IPS DF 19.7 (cell line): ENCODE data around the gene BRCA1.
"Not testable (repeated sequence)": the region's sequence is repeated elsewhere in the genome, so short reads cannot be mapped to it uniquely, and the experiment has no call there.

Source experiments
- DNase-seq: peaks from one replicate; pipeline ENCODE4 v3.0.0-alpha.2; 2013; ENCODE audit warnings: low read depth, low spot score

BRCA1 gene

DNA sequence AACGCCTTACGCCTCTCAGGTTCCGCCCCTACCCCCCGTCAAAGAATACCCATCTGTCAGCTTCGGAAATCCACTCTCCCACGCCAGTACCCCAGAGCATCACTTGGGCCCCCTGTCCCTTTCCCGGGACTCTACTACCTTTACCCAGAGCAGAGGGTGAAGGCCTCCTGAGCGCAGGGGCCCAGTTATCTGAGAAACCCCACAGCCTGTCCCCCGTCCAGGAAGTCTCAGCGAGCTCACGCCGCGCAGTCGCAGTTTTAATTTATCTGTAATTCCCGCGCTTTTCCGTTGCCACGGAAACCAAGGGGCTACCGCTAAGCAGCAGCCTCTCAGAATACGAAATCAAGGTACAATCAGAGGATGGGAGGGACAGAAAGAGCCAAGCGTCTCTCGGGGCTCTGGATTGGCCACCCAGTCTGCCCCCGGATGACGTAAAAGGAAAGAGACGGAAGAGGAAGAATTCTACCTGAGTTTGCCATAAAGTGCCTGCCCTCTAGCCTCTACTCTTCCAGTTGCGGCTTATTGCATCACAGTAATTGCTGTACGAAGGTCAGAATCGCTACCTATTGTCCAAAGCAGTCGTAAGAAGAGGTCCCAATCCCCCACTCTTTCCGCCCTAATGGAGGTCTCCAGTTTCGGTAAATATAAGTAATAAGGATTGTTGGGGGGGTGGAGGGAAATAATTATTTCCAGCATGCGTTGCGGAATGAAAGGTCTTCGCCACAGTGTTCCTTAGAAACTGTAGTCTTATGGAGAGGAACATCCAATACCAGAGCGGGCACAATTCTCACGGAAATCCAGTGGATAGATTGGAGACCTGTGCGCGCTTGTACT lies at the start of gene BRCA1:
Gene BRCA1 (minus strand): TSS at position 232 of the 834 bp plus-strand sequence. CDS start 1,268 bp downstream, outside the sequence.
- DNase-seq = peak; percentile 99

DNA sequence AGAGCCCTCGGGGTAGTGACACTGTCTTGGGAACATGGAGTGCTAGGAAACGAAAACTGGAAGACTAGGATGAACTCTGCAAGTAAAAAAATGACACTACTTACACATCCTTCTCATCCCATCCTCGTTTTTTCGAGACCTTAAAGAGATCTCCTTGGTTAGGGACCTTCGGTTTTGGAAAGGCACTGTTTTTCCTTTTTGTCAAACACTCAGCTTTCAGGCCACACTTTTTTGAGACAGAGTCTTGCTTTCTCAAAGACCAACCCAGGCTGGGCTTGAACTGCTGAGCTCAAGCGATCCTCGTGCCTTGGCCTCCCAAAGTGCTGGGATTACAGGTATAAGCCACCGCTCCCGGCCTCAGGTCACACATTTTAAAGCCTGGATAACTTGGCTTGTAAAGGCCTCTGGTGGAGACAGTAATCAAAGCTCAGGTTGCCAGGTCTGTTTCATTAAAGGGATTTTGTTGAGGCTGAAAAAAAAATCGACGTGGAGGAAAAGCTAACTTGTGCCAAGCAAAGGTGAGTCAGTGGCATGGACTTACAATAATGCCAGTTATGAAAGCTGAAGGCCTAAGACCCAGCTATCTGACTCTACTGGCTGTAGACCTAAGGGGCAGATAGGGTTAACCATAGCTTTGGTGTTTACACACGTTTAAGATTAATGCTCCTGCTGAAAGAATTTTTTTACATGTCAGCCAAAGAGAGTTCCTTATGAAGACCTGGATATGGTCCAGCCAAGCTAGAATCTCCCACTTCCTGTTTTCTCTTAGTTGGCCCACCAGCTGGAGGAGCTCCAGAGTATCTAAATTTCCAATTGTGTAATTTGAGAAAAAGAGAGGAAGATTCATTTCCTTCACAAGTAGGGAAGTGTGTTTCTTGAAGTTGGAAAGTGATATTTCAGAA lies 46.7 kb upstream of the BRCA1 start:
- DNase-seq = no peak

DNA sequence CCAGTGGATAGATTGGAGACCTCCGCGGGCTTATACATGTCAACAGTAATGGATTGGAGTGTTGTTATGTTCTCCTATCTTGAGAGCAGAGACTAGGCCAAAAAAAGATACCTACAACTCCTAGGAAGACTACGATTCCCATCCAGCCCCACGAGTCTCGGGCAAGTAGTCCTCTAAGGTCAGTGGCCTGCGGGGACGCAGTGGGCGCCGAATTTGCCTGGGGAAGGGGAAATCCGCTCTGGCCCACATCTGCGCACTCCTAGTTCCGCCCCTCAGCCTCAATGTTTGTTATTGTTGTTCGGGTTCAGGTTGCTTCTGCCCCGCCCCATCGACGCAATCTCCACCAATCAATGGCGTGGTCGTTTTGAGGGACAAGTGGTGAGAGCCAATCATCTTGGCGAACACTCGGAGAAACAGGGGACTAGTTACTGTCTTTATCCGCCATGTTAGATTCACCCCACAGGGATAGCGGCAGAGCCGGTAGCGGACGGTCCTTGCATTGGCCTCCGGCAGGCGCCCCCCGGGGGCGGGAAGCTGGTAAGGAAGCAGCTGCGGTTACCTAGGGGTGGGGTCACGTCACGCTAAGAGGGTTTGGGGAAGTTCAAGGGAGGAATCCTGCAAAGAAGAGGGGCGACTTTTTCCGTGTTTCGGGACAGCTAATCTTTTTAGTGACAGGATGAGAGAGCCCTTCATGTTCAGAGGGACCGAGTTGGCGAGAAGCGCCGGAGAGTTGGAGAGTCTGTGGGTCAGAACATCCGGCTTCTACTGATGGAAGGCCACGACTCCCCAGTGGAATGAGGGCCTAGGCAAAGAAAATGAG lies 45.8 kb upstream of the BRCA1 start, which contains the start of gene NBR1:
Gene NBR1 (plus strand): TSS at position 449 of the 820 bp plus-strand sequence. CDS start 4,586 bp downstream, outside the sequence.
- peak; percentile 93 for DNase-seq

DNA sequence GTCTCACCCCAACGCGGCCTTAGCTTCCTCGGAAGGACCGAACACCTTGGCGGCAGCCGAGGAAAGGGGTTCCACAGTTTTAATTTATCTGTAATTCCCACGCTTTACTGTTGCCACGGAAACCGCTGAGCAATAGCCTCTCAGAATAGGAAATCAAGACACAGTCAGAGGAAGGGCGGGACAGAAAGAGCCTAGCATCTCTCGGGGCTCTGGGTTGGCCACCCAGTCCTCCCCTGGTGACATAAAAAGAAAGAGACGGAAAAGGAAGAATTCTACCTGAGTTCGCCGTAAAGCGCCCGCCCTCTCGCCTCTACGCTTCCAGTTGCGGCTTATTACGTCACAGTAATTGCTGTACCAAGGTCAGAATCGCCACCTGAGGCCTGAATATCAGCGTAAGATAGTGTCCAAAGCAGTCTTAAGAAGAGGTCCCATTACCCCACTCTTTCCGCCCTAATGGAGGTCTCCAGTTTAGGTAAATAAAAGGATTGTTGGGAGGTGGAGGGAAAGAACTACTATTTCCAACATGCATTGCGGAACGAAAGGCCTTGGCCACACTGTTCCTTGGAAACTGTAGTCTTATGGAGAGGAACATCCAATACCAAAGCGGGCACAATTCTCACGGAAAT lies 45.1 kb upstream of the BRCA1 start:
- peak; percentile 90 for DNase-seq

DNA sequence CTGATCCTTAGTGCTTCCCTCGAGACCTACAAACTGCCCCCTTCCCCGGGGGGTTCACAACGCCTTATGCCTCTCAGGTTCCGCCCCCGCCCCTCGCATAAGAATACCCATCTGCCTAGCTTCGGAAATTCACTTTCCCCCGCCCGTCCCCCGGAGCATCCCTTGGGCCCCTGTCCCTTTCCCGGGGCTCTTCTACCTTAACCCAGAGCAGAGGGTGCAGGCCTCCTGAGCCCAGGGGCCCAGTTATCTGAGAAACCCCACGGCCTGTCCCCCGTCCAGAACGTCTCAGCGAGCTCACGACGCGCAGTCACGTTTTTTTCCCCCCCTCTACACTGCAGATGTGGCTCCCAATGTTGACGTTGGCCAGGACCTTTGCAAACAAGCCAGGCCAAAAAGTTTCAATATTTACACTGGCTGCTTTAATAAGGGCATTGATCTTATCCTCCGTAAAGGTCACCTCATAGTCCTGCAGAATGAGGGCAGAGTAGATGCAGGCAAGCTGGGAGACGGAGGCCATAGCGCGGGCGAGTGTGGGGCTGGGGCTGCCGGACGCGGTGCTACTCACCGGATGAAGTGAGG lies 44.5 kb upstream of the BRCA1 start:
- DNase-seq = no peak

DNA sequence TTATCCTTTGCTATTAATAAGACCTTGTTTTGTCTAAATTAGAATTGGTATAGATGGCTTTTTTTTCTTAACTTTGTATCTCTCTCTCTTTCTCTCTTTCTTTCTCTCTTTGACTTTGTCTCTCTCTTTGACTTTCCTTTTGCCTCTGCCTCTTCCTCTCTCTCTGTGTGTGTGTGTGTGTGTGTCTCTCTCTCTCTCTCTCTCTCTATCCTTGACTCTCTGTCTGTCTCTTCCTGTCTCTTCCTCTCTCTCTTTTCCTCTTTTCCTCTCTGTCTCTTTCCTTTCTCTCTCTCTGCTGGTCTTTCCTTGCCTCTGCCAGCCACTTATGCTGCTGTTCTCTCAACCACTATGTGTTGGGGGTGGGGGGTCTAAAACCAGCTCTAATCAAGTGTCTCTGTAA lies 40.8 kb upstream of the BRCA1 start:
- DNase-seq = not testable (repeated sequence)

DNA sequence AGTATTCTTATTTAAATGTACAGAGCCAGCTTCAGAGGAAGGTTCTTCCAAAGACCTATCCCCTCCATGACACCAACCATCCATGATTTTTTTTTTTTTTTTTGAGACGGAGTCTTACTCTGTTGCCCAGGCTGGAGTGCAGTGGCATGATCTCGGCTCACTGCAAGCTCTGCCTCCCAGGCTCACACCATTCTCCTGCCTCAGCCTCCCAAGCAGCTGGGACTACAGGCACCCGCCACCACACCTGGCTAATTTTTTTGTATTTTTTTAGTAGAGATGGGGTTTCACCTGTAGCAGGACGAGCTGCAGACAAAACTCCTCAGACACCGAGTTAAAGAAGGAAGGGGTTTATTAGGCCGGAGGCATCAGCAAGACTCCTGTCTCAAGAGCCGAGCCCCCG lies 34.8 kb upstream of the BRCA1 start:
- not testable (repeated sequence) for DNase-seq

DNA sequence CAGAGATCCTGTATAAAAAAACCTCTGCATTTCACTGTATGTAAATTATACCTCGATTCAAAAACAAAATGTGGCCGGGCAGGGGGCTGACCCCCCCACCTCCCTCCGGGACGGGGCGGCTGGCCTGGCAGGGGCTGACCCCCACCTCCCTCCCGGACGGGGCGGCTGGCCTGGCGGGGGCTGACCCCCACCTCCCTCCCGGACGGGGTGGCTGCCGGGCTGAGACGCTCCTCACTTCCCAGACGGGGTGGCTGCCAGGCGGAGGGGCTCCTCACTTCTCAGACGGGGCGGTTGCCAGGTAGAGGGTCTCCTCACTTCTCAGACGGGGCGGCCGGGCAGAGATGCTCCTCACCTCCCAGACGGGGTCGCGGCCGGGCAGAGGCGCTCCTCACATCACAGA lies 34.1 kb upstream of the BRCA1 start:
- DNase-seq = not testable (repeated sequence)

DNA sequence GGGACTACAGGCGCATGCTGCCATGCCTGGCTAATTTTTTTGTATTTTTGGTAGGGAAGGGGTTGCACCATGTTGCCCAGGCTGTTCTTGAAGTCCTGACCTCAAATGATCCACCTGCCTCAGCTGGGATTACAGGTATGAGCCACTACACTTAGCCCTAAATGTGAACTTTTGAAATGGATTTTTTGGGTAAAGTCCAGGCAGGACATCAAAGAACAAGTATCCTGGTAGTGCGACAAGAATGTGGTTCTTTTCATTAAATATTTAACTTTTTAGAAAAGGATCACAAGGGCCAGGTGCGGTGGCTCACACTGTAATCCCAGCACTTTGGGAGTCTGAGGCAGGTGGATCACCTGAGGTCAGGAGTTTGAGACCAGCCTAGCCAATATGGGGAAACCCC lies 30.5 kb upstream of the BRCA1 start:
- DNase-seq = no peak

DNA sequence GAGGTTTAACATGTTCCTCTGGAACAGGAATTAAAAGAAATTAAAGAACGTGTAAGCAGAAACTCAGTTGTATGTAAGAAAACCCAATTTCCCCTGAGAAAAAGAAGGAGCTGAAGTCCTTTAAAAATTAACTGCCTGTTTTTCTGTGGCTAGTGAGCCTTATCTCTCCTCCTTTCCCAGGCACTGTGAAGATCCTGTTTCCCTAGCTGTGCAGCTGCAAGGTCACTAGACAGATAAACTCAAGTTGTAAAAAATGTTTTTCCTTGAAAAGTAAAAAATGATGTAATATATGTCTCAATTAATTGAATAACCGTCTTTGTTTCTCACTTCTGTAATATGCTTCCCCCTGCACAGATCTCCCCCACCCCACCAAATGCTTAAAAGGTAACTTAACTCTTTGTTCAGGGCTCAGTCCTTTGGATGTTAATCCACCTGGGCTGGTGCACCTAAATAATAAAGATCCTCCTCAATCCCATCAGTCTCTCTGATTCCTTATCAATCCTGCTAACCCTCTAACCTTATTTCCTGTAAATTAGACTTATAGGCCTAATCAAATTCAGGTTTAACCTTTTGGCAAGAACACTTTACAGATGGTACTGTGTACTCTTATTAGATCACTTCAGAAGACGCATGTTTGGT lies 28.2 kb upstream of the BRCA1 start:
- not testable (repeated sequence) for DNase-seq

DNA sequence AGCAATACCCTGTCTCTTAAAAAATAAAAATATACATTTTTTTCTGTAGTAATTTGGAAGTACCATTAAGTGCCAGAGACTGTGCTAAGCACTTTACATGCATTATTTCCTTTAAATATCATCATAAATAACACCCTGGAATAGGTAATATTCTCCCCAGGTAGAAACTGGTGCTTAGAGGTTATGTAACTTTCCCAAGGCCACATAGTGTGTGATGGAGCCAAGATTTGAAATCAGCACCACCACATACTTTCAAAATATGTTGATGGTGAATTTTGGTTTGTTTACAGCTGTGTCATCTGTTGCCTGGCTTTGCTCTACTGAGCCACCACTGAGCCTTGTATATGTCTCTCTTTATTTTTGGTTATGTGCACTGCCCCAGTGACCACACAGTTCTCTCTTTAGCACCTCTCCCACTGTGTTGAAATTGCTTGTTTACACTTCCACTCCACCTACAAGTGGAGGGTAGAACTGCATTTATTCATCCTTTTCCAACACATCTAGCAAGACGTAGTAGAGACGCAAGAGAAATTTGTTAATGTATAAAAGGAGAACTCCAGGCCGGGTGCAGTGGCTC lies 26.8 kb upstream of the BRCA1 start:
- no peak for DNase-seq

DNA sequence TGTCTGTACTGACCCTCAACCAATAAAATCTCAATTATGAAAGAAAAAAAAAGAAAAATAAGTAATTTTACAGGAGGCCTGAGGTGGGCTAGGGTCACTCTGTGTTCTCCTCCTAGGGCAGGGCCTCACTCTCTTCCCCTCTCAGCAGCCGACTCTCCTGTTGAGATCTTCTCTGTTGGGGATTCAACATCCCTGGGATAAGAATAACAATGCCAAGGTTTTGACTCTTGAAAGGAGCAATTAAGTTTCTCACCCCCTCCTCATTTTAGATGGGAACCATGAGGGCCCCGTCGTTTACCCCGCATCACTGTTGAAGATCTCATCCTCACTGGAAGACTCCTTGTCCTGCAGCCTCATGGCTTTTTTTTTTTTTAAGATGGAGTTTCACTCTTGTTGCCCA lies 21.5 kb upstream of the BRCA1 start:
- DNase-seq = no peak

DNA sequence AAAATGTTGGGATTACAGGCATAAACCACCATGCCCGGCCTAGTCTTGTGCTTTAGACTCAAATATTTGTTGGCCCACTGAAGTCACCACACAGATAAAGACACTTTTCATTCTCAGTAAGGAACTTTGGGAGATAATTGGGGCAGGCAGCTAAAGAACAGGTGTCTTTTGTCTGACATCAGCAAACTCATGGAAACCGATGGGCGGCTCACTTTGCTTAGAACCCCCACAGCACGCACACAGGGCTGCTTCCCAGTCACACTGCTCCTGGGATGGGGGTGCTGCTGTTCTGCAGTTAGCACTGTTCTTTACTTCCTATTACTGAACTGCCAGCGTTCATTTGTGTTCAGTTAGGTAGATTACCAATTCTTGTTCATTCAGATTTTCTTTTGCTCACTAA lies 18.0 kb upstream of the BRCA1 start:
- no peak for DNase-seq

DNA sequence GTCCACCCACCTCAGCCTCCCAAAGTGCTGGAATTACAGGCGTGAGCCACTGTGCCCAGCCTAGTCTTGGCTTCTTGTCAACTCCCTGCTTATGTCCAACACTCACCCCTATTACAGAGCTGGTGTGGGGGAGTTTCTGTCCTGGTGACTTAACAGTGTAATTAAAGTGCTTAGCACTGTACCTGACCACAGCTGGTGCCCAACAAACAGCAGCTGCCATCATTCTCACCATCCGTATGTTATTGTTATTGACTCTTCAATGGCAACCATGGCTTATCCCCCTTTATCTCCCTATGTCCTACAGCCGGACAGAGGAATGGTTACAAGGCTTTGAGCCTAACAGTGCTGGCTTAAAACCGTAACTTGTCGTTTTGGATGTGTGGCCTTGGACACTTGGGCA lies 17.0 kb upstream of the BRCA1 start:
- DNase-seq = no peak

DNA sequence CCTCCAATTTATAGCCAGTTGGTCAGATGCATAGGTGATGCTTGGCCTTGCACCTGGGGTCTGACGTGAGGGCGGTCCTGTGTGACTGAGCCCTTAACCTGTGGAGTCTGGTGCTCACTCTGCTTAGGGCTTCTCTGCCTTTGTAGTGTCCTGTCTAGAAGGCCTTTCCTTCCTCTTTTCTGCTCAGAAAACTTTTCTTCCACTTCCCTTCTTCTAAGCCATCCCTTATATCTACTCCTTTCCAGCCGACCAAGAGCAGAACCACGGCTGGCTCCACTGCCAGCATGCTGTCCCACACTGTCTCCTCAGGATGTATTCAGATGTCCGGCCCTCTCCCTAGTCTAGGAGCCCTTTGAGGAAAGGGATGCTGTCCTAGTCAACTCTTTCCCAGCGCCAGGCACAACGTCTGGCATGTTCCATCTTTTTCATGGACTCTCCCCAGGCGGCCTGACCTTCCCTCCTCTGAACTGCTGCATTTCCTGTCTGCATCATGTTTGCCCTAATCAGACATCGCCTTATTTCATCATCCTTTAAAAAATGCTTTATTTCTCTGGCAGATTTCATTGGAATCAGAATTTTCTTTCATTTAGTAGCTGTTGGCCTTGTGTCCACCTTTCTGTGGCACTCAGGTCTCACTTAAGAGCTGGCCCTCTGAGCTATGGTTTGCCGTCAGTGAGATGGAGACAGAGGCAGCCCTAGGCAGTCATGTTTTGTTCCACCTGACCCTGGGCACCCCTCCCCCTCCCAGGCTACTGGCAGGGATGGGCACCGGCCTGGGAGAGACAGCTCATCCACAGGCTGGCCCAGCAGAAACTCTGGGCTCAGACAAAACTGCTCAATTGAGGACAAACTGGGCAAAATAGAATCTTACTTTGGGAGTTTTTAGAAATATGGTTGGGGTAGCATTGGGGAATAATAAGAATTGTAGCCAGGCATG lies 15.5 kb upstream of the BRCA1 start:
- no peak for DNase-seq

DNA sequence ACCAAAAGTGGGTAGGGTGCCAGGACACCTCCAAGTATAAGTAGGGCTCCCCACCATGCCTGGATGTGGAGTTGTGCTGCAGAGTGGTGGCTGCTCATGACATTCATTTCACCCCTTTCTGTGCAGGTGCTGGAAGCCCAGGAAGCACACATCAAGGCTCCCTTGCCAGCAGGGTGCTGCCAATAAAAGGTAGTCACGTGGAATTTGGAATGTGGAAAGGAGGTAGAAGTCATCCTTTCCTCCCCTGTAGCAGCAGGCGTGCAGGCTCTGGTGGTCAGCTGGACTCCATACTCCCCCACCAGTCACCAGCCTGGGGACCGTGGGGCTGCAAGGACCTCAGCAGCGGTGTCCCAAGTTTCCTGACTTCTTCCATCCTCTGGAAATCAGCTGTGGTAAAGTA lies 13.4 kb upstream of the BRCA1 start:
- DNase-seq = not testable (repeated sequence)

DNA sequence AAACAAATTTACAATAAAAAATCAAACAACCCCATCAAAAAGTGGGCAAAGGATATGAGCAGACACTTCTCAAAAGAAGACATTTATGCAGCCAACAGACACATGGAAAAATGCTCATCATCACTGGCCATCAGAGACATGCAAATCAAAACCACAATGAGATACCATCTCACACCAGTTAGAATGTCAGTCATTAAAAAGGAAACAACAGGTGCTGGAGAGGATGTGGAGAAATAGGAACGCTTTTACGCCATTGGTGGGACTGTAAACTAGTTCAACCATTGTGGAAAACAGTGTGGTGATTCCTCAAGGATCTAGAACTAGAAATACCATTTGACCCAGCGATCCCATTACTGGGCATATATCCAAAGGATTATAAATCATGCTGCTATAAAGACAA lies 11.4 kb upstream of the BRCA1 start:
- DNase-seq = not testable (repeated sequence)

DNA sequence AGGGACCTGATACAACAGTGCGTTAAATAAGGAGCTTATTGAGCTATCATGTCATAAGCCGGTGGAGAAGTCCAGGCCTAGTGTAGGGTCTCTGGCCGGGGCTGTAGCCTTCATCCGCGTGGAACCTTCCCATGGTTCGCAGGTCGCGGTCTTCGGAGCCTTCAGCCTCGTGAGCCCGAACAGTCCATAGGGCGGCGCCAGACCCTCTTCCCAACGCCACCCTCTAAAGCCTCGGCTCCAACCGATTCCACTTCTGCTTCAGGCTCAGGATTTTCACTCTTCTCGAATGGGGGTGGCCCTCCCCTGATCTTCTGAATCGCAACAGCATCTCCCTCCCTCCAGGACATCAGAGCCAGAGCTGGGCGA lies 10.3 kb upstream of the BRCA1 start:
- no peak for DNase-seq
